Right ventricle myocardium superior (tissue), 1 donor: ENCODE data around the gene GALNT2. TPM values are rescaled to one million over a fixed set of nuclear protein-coding genes. Genes with fewer than 3 reads are reported as not detected.

Experiments used
- ATAC-seq: fragments of 200-7000 bp; cut with Tn5 transposase; one replicate; pipeline ENCODE4 v1.9.1; 2020; ENCODE audit warnings: mild to moderate bottlenecking; ENCODE audit not compliant: poor library complexity
- DNase-seq: peaks from one replicate; pipeline ENCODE4 v3.0.0-alpha.2; 2020
- intact Hi-C: fragments of 100-400 bp; cut with DNase I; formaldehyde crosslinking; loops from one replicate; pipeline ENCODE4 v1.11.2; 2022
- total RNA-seq: library from RNA; stranded (reverse); fragmentation: NEBNext Ultra II Directional; extraction: Animal tissue kit (Norgen Biotek cat#: 25700); gene quantifications from one replicate; pipeline ENCODE4 v1.2.1, GENCODE V29; 2021
- donor health status: DM: no; HTN: yes; CAD: no; lungs with severe emphysema.

GALNT2 gene
- total RNA-seq, 1 donor from 2014 or later: 21.2 TPM

GRCh38 chr1:230104395-230105244 lies 37.6 kb downstream of the GALNT2 start:
- intact Hi-C loops: no loop called here
- DNase-seq (peak; percentile 97), ATAC-seq (peak; percentile 96)

DNA sequence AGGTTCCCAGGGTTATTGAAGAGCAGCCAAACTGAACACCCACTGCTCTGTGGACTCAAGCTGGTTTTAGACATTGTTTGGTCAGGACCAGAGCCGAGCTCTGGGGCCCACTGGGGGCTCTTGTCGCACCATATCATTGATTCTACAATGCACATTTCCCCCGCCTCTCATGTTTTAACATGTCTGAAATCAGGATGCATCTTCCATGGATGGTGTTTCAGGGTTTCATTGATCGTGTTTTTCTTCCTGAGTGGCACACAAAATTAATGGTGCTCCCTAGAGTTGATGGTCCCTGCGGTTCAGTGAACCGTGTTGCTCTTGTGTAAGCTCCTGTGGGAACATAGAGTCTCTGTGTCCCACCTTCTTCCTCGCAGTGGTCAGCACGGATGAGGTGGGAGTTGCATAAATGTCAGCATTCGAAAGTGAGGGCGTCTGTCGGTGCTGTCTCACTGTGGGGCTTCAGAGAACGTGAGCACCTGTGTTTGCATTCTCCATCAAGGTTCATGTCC lies 38.3 kb downstream of the GALNT2 start:
- intact Hi-C loops: no loop called here
- no peak for DNase-seq
- no peak for ATAC-seq

DNA sequence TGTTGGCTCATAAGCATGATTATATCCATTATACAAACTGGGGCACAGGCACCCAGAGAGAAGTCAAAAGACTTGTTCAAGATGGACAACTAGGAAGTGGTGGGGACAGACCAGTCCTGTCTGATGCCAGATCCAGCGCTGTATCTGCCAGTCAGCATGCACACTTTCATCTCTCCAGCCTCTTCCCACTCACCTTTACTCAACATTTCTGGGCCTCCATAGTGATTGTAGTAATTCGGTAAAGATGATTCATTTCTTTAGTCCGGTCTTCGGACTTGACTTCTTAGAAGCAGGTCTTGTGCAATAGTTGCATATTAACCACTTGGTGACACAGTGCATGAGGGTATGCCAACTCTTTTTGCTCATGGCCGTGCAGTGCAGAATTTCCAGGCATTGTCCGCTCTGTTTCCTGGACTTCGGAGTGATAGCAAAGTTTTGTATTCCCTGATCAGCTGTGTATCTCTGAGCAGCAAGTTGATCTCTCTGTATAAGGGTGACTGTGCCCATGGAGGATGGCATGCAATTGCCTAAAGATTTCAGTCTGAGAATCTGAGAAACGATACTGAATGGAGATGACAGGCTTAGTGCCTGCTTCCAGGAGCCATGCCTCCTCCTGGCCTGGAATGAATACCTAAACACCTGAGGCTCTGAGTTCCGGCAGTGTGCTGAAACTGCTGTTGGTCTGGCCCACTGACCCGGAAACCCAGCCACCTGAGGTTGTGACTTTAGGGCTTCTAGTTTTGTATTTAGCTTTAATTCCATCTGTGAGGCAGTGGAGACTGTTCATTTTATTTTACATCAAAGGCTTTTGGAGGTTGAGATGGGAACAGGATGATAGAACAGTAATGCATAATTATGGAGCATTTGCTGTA lies 39.0 kb downstream of the GALNT2 start:
- intact Hi-C loops: no loop called here
- DNase-seq: no peak
- ATAC-seq: peak; percentile 32

DNA sequence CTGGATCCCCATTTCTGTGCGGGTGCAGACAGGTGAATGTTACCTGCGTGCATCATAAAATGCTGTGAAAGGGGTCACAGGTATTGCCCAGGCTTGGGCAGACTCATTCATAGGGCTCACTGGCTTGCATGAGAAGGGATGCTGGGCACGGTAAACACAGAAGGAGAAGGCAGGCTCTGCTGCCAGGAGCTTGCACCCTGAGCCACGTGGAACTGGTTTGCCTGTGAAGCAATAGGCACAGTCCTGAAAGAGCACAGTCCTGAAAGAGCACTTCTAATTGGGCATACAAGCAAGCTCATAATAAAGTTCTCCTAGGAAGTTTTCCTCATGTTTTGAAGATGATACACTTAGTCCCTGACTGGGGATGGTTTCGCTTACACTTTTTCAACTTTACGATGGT lies 40.9 kb downstream of the GALNT2 start:
- DNase-seq (no peak), ATAC-seq (no peak)
- intact Hi-C loops: no loop called here

GRCh38 chr1:230108580-230108979 lies 41.5 kb downstream of the GALNT2 start:
- no peak for DNase-seq
- intact Hi-C loops: no loop called here
- ATAC-seq: no peak

GRCh38 chr1:230109066-230109465 lies 42.0 kb downstream of the GALNT2 start:
- intact Hi-C loops: no loop called here
- no peak for DNase-seq
- ATAC-seq: no peak

DNA sequence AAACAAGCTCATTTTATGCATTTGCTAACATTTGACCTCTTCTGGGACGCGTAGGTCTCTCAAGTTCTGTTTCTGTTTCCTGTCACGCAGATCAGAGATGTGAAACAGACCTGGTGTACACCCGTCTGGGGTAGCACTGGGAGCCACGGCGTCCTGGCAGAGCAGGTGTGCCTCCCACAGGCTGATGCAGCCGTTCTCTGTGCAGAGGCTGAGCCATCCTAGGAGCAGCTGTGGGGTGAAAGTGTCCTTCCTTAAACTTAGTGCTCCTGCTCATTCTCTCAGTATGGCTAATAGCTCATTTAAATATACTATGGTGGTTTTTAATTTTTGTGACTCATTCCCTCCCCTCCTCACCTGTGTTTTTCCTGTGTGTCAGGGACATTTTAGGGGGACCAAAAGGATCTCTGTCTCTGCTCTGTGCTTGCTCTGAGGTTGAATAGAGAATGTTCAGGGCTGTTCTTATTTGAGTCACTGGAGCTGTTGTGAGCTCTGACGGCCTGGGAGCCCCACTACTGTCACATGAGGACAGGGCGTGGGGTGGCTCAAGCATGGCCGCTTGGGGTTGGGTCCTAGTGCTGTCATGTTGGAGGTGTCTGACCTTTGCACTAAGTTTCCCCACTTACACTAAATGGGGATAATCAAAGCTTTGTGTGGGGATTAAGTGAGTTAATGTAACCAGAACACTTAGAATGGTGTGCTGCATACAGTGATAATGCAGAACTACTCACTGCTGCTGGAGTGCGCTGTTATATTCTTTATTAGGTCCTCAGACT lies 43.0 kb downstream of the GALNT2 start:
- intact Hi-C loops: no loop called here

DNA sequence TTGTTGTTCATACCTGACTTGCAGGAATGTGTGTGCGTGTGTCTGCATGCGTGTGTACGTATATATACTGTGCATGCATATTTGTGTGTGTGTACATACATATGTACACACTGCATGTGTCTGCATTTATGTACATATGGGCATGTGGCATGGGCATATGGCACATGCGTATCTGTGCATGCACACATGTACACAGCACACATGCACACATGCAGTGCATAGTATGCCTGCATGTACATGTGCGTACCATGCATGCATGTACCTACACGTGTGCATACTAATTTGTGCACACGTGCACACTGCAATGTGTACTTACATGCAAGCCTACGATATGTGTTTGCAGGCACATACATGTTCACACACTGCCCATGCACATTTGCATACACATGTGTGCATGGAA lies 43.9 kb downstream of the GALNT2 start:
- intact Hi-C loops: no loop called here
- ATAC-seq: no peak
- no peak for DNase-seq

More for the DNA sequence above, 43.0 kb downstream of the GALNT2 start:
- no peak for ATAC-seq
- DNase-seq: no peak

GRCh38 chr1:230112131-230112701 lies 45.2 kb downstream of the GALNT2 start:
- DNase-seq (no peak), ATAC-seq (peak; percentile 10)
- intact Hi-C loops: no loop called here

DNA sequence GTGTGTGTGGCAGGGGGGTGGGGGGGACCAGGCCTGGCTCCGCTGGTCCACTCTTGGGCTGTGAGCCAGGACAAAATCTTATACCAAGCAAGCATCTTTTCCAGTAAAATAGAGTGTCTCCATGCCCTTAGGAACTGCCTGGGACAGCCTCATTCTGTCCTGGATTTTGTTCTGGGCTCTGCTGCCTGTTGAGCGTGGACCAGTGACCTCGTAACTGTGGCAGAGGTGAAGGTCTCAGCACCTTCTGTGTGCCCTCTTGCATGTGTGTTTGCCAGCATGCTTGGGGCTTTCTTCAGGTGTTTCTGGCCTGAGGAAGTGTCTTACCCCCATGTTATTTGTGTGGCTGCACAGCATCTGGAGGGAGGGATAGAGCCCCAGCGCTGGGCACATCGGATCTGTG lies 45.7 kb downstream of the GALNT2 start:
- ATAC-seq (no peak), DNase-seq (no peak)
- intact Hi-C loops: no loop called here

- intact Hi-C loops: no loop called here
- no peak for DNase-seq
- no peak for ATAC-seq
These were observed 46.2 kb downstream of the GALNT2 start for GRCh38 chr1:230113235-230113592.

- intact Hi-C loops: no loop called here
These were observed 46.7 kb downstream of the GALNT2 start for GRCh38 chr1:230113593-230114236.

DNA sequence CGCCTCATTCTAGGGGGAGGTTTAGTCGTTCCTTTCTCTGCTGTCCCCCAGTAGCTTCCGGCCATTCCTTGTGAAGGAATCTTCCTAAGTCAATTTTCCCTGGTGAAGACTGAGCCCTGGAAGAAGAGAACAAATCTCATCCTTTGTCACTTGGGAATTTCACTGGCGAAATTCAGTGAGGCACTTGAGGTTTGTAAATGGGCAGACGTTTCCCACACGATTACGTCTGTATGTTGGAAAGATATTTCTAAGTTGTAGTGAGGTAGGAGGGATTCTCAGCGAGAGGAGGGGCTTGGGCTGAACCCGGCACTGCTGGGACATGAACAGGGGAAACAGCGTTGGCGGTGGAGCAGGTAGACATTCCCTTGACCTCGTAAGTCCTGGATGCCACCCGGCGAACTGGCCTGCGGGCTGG lies 47.2 kb downstream of the GALNT2 start:
- ATAC-seq (peak; percentile 19), DNase-seq (no peak)
- intact Hi-C loops: no loop called here

More at GRCh38 chr1:230113593-230114236, 46.7 kb downstream of the GALNT2 start:
- no peak for DNase-seq
- ATAC-seq: peak; percentile 75

GRCh38 chr1:230117694-230118093 lies 50.7 kb downstream of the GALNT2 start:
- ATAC-seq (no peak), DNase-seq (no peak)
- intact Hi-C loops: no loop called here

DNA sequence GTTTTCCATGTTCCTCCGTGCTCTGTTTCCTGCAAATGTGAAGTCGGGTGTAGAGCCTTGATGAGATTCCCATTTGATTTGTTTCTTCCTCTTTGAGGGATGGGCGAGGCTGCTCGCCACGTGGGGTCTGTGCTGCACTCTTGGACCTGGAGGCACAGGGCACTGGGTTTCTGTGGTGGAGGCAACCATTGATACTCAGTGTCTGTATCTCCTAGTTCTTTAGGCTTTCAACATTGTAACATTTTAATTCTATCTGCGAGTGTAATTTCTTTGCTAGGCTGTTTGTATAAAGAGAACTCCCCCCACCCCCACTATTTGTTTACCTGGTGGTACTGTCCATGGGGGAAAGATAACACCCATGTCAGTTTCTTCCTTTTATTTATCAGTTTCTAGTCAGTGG lies 52.3 kb downstream of the GALNT2 start:
- intact Hi-C loops: no loop called here
- DNase-seq (no peak), ATAC-seq (no peak)

GRCh38 chr1:230120289-230120920 lies 53.4 kb downstream of the GALNT2 start:
- intact Hi-C loops: no loop called here
- peak; percentile 90 for ATAC-seq
- DNase-seq: peak; percentile 76

DNA sequence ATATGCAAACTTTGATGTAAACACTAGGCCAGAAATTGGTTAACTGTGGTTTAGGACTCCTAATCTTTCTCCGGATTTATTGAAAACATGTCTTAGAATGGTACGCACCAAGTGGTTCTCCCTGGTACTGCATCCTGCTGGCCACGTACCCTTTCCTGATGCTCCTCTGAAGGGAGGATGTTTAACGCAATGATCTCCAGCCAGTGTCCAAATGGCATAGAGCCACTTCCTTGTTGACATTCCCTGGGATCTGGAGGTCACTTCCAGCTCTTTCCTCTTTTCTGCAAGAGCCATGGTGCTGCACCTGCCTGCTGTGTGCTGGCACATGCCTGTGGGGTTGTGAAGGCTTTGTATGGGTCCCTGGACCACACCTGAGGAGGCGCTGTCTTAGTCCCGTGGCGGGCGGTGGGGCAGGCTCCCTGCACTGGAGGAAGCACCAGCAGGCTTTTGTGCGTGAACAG lies 53.9 kb downstream of the GALNT2 start:
- ATAC-seq (peak; percentile 25), DNase-seq (no peak)
- intact Hi-C loops: no loop called here

GRCh38 chr1:230121950-230122349 lies 54.9 kb downstream of the GALNT2 start:
- intact Hi-C loops: no loop called here
- DNase-seq: no peak
- no peak for ATAC-seq
